Peyer's patch (tissue), 4 donors: ENCODE data around the gene STAT5B. TPM values are rescaled to one million over a fixed set of nuclear protein-coding genes. Genes with fewer than 3 reads are reported as not detected.

ENCODE experiments used
- DNase-seq, 3 donors: peaks; one replicate each; pipeline ENCODE4 v3.0.0-alpha.2; 2017 to 2019
- H3K27ac ChIP-seq, 4 donors: fragments of 200-600 bp; sonication (generic); one replicate each; pipeline ENCODE4 v1.5.1; 2016 to 2019
- H3K27me3 ChIP-seq, 2 donors: fragments of 200-600 bp; sonication (generic); one replicate each; pipeline ENCODE4 v1.5.1; 2019
- H3K36me3 ChIP-seq, 3 donors: fragments of 200-600 bp; sonication (generic); one replicate each; pipeline ENCODE4 v1.5.1; 2016 to 2019
- H3K4me1 ChIP-seq, 4 donors: fragments of 200-600 bp; sonication (generic); one replicate each; pipeline ENCODE4 v1.5.1; 2016 to 2019
- H3K4me3 ChIP-seq, 4 donors: fragments of 200-600 bp; sonication (generic); 1 replicate in 3 of 4; 2 replicates in 1 of 4; pipeline ENCODE4 v1.5.1; 2016 to 2019; ENCODE audit warnings: mild to moderate bottlenecking in 1 of 4
- H3K9me3 ChIP-seq, 4 donors: fragments of 200-600 bp; sonication (generic); one replicate each; pipeline ENCODE4 v1.5.1; 2016 to 2019; ENCODE audit warnings: mild to moderate bottlenecking in 1 of 4
- POLR2A ChIP-seq, 2 donors: fragments of 450-650 bp; IDR thresholded peaks; one replicate each; pipeline ENCODE4 v1.5.1; 2017; ENCODE audit warnings: antibody characterized with exemption in 2 of 2, mild to moderate bottlenecking in 2 of 2, moderate library complexity in 2 of 2
- total RNA-seq, 4 donors: library from RNA; depleted of rRNA; stranded (reverse); fragments of >200 nt; gene quantifications; one replicate each; pipeline ENCODE4 v1.1.0, GENCODE V29; 2016
- TF ChIP-seq, protein P1 (sequence below), 6 experiments: fragments of 450-650 bp in 4 of 6; fragments of 200-600 bp in 2 of 6; sonication (generic) in 1 of 6; IDR thresholded peaks; one replicate each; pipeline ENCODE4 v1.5.1; 2017 to 2019; ENCODE audit warnings: antibody characterized with exemption in 6 of 6, mild to moderate bottlenecking in 3 of 6, moderate library complexity in 1 of 6

STAT5B gene
- total RNA-seq, 4 donors from 2014 or later = 36.3 to 128 (median 68.1) TPM

GRCh38 chr17:42180411-42180921, 95.7 kb downstream of the STAT5B start:
- Histone ChIP-seq H3K27ac (no peak overlapping the region), H3K36me3 (no peaks in the 10 kb centered on the region), H3K4me1 (peaks cover 0 to 39% (median 25%) of the 10 kb centered on the region in 4 donors), H3K27me3 (peaks cover 0 to 14% of the 10 kb centered on the region in 2 donors), H3K4me3 (peak overlapping the region; percentile 34 to 56 (median 47)), H3K9me3 (no peaks in the 10 kb centered on the region)
- no peak for DNase-seq
- no peak for TF ChIP-seq POLR2A (IDR thresholded peaks at IDR 0.05)
- TF ChIP-seq, protein P1, sequence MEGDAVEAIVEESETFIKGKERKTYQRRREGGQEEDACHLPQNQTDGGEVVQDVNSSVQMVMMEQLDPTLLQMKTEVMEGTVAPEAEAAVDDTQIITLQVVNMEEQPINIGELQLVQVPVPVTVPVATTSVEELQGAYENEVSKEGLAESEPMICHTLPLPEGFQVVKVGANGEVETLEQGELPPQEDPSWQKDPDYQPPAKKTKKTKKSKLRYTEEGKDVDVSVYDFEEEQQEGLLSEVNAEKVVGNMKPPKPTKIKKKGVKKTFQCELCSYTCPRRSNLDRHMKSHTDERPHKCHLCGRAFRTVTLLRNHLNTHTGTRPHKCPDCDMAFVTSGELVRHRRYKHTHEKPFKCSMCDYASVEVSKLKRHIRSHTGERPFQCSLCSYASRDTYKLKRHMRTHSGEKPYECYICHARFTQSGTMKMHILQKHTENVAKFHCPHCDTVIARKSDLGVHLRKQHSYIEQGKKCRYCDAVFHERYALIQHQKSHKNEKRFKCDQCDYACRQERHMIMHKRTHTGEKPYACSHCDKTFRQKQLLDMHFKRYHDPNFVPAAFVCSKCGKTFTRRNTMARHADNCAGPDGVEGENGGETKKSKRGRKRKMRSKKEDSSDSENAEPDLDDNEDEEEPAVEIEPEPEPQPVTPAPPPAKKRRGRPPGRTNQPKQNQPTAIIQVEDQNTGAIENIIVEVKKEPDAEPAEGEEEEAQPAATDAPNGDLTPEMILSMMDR (IDR thresholded peaks at IDR 0.05) = no peak

GRCh38 chr17:42179911-42180410, 96.2 kb downstream of the STAT5B start:
- H3K36me3 ChIP-seq = no peaks in the 10 kb centered on the region
- H3K9me3 ChIP-seq = no peaks in the 10 kb centered on the region
- peaks cover 0 to 14% of the 10 kb centered on the region in 2 donors for H3K27me3 ChIP-seq
- H3K4me3 ChIP-seq = peak overlapping the region in 1 of 4 donors; percentile 56
- no peak overlapping the region for H3K27ac ChIP-seq
- peaks cover 0 to 36% (median 25%) of the 10 kb centered on the region in 4 donors for H3K4me1 ChIP-seq
- TF ChIP-seq, protein P1 (IDR thresholded peaks at IDR 0.05) = no peak
- no peak for TF ChIP-seq POLR2A (IDR thresholded peaks at IDR 0.05)
- DNase-seq = no peak

GRCh38 chr17:42179335-42179734, 96.9 kb downstream of the STAT5B start:
- H3K4me3 ChIP-seq = no peak overlapping the region
- no peaks in the 10 kb centered on the region for H3K9me3 ChIP-seq
- DNase-seq = no peak
- H3K27me3 ChIP-seq = peaks cover 0 to 14% of the 10 kb centered on the region in 2 donors
- no peak overlapping the region for H3K27ac ChIP-seq
- H3K36me3 ChIP-seq = no peaks in the 10 kb centered on the region
- no peak for TF ChIP-seq POLR2A (IDR thresholded peaks at IDR 0.05)
- TF ChIP-seq, protein P1 (IDR thresholded peaks at IDR 0.05) = no peak
- H3K4me1 ChIP-seq = peaks cover 0 to 29% (median 21%) of the 10 kb centered on the region in 4 donors

DNA sequence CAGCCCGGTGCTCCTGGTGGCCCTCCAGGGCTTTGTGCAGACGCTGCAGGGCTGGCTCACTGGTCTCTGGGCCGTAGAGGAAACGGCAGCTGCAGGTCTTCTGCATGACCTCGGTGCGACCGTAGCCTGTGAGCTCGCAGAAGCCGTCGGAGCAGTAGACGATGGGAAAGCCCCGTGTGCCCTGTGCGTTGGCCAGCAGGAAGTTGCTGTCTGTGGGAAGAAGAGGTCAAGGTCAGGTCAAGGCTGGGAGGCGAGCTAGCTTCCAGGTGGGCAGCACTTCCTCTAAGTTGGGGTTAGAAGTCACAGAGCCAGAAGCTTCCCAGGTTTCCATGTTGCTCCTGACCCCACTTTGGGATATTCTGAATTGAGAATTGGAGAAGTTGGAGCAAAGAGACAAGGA, 97.4 kb downstream of the STAT5B start:
- Histone ChIP-seq H3K9me3 (no peaks in the 10 kb centered on the region), H3K4me3 (no peak overlapping the region), H3K4me1 (peaks cover 0 to 26% (median 20%) of the 10 kb centered on the region in 4 donors), H3K36me3 (no peaks in the 10 kb centered on the region), H3K27ac (peak overlapping the region in 1 of 4 donors; percentile 11), H3K27me3 (peaks cover 0 to 14% of the 10 kb centered on the region in 2 donors)
- no peak for TF ChIP-seq POLR2A (IDR thresholded peaks at IDR 0.05)
- TF ChIP-seq, protein P1 (IDR thresholded peaks at IDR 0.05) = no peak
- peak in 2 of 3 donors; percentile 41 to 67 for DNase-seq

DNA sequence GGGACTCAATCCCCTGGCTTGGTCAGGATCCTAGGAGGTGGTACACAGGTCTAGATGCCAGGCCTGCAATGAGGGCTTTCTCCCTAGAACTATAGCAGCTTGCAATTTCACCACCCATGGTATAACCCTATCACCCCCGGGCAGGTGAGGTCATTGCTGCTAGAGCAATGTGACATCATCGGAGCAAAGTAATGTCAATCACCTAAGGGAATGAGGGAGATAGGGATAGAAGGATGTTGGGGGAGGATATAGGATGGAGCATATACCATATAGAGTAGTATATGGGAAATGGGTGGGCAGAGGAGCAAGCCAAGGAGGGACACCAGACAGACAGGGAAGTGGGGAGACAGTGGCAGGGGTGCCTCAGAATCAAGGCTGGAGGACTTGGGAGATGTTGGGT, 98.5 kb downstream of the STAT5B start:
- Histone ChIP-seq H3K27me3 (peaks cover 0 to 14% of the 10 kb centered on the region in 2 donors), H3K36me3 (no peaks in the 10 kb centered on the region), H3K27ac (no peak overlapping the region), H3K9me3 (no peaks in the 10 kb centered on the region), H3K4me1 (peaks cover 0 to 25% (median 12%) of the 10 kb centered on the region in 4 donors), H3K4me3 (no peak overlapping the region)
- TF ChIP-seq, protein P1 (IDR thresholded peaks at IDR 0.05) = no peak
- TF ChIP-seq POLR2A (IDR thresholded peaks at IDR 0.05) = no peak
- DNase-seq = no peak
